MCF 10A (cell line): ENCODE measurements around the gene TCP11. TPM values are rescaled to one million over a fixed set of nuclear protein-coding genes. Genes with fewer than 3 reads are reported as not detected.

Experiments
- BruUV-seq: library from RNA; stranded (reverse); fragments of 400-500 nt; replicated peaks from 2 replicates; lab custom pipeline; 2021; lab: Mats Ljungman, UMichigan
- CTCF ChIA-PET: fragments of 300-600 bp; sonication (Branson Sonifier 250); formaldehyde crosslinking; extraction: SDS; loops from one replicate; lab custom pipeline; 2021; ENCODE audit warnings: antibody characterized with exemption, inconsistent platforms; lab: Yijun Ruan, JAX
- POLR2A ChIA-PET: fragments of 300-600, 350-650 bp; sonication (Branson Sonifier 250); formaldehyde crosslinking; extraction: SDS; loops from one replicate; lab custom pipeline; 2020; ENCODE audit warnings: antibody characterized with exemption, inconsistent platforms; lab: Yijun Ruan, JAX
- DNase-seq: peaks from one replicate; pipeline ENCODE4 v3.0.0-alpha.2; 2018; ENCODE audit not compliant: unreplicated experiment
- H3K27ac Mint-ChIP-seq: one replicate; pipeline ENCODE4 v1.8.0; 2022; ENCODE audit warnings: mild to moderate bottlenecking, low read depth, mixed read lengths; ENCODE audit not compliant: unreplicated experiment
- H3K27me3 Mint-ChIP-seq: one replicate; pipeline ENCODE4 v1.8.0; 2022; ENCODE audit warnings: mixed read lengths; ENCODE audit not compliant: insufficient read depth, unreplicated experiment
- H3K36me3 Mint-ChIP-seq: one replicate; pipeline ENCODE4 v1.8.0; 2022; ENCODE audit warnings: mild to moderate bottlenecking, moderate library complexity, mixed read lengths; ENCODE audit not compliant: insufficient read depth, unreplicated experiment
- H3K4me1 Mint-ChIP-seq: one replicate; pipeline ENCODE4 v1.8.0; 2022; ENCODE audit warnings: mixed read lengths; ENCODE audit not compliant: insufficient read depth, unreplicated experiment
- H3K4me3 Mint-ChIP-seq: one replicate; pipeline ENCODE4 v1.8.0; 2022; ENCODE audit warnings: mild to moderate bottlenecking, moderate library complexity, mixed read lengths; ENCODE audit not compliant: unreplicated experiment
- H3K9me3 Mint-ChIP-seq: one replicate; pipeline ENCODE4 v1.8.0; 2022; ENCODE audit warnings: mixed read lengths; ENCODE audit not compliant: unreplicated experiment
- CTCF ChIP-seq: fragments of 200-600 bp; IDR thresholded peaks from one replicate; pipeline ENCODE4 v1.8.0; 2022; ENCODE audit warnings: antibody characterized with exemption, mild to moderate bottlenecking; ENCODE audit not compliant: unreplicated experiment
- intact Hi-C: fragments of 100-400 bp; cut with micrococcal nuclease; formaldehyde crosslinking; loops from 2 replicates; pipeline ENCODE4 v1.14.1; 2022
- total RNA-seq: library from RNA; stranded (reverse); gene quantifications from 2 replicates; pipeline ENCODE4 v1.2.3, GENCODE V29; 2022

TCP11 gene
- total RNA-seq, 1 experiment from 2014 or later, result not detected

DNA sequence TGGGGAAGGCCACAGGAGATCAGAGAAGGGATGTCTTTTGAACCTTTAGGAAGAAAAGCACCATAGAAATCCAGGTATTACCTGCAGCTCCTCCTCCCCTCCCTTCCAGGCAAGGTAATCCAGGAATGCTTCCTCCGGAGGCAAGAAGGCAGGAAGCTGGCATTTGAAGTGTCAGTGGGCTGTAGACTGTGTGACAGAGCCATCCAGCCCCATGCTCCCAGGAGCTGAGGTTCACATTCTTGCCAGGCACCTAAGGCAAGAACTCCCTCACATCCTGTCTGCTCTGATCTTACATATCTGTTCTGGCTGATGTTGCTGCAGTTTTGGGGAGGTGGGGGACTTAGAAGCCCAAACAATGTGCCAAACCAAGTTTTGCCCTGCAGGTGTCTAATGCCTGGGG is 44.8 kb upstream of the TCP11 start:
- H3K9me3 Mint-ChIP-seq, result no peaks in the 10 kb centered on the region
- ChIA-PET CTCF (interaction anchor here (0.7 to 2.7 kb wide), 3 partner anchors 20 to 56 kb away, joined by 3 to 12 read pairs (median 5); no protein-coding TSS in a partner anchor), POLR2A (interaction anchor here (1.0 to 1.5 kb wide), 3 partner anchors 12 to 73 kb away, joined by 4 read pairs; no protein-coding TSS in a partner anchor)
- no peak for TF ChIP-seq CTCF
- no peak for DNase-seq
- H3K4me3 Mint-ChIP-seq, result no peak overlapping the region
- H3K27ac Mint-ChIP-seq, result no peak overlapping the region
- BruUV-seq, result no TSS peak
- intact Hi-C loops, result no loop called here
- H3K36me3 Mint-ChIP-seq, result no peaks in the 10 kb centered on the region
- peaks cover 38% of the 10 kb centered on the region for H3K4me1 Mint-ChIP-seq
- no peaks in the 10 kb centered on the region for H3K27me3 Mint-ChIP-seq

DNA sequence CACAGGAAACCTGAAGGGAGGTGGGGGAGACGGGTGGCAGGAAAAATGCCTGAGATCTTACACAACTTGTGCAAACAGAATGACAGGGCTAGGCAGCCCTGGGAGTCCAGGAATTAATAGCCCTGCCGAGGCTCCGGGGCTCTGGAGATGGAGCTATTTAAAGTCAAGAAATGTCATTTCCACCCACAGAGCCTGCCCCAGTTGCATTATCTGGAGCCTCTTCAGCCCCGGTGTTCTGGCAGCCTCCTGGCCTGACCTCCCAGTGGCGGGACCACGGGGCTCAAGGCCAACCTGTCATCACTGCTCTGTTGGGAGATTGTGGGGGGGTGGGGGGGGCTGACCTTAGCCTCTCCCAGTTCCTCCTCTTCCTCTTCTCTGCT is 44.2 kb upstream of the TCP11 start:
- ChIA-PET CTCF (interaction anchor here (0.6 to 1.4 kb wide), 3 partner anchors 20 to 401 kb away, joined by 3 to 5 read pairs (median 3); no protein-coding TSS in a partner anchor), POLR2A (interaction anchor here (1.0 to 1.4 kb wide), 2 partner anchors 15 to 74 kb away, joined by 4 read pairs; no protein-coding TSS in a partner anchor)
- DNase-seq, result peak; percentile 71
- Mint-ChIP-seq H3K4me3 (no peak overlapping the region), H3K4me1 (peaks cover 45% of the 10 kb centered on the region), H3K27ac (peak overlapping the region; percentile 17), H3K9me3 (no peaks in the 10 kb centered on the region), H3K36me3 (no peaks in the 10 kb centered on the region), H3K27me3 (no peaks in the 10 kb centered on the region)
- TF ChIP-seq CTCF, result no peak
- intact Hi-C loops, result no loop called here
- BruUV-seq, result no TSS peak

GRCh38 chr6:35184580-35185301 is 43.6 kb upstream of the TCP11 start:
- ChIA-PET CTCF (interaction anchor here (0.6 to 1.7 kb wide), 3 partner anchors 21 to 401 kb away, joined by 3 to 5 read pairs (median 4); no protein-coding TSS in a partner anchor), POLR2A (interaction anchor here (0.6 to 1.4 kb wide), 3 partner anchors 15 to 144 kb away, joined by 3 to 4 read pairs (median 4); no protein-coding TSS in a partner anchor)
- Mint-ChIP-seq H3K27ac (peak overlapping the region; percentile 17), H3K4me1 (peaks cover 47% of the 10 kb centered on the region), H3K9me3 (no peaks in the 10 kb centered on the region), H3K27me3 (no peaks in the 10 kb centered on the region), H3K36me3 (no peaks in the 10 kb centered on the region), H3K4me3 (no peak overlapping the region)
- TF ChIP-seq CTCF, result no peak
- BruUV-seq, result no TSS peak
- no peak for DNase-seq
- intact Hi-C loops, result no loop called here

DNA sequence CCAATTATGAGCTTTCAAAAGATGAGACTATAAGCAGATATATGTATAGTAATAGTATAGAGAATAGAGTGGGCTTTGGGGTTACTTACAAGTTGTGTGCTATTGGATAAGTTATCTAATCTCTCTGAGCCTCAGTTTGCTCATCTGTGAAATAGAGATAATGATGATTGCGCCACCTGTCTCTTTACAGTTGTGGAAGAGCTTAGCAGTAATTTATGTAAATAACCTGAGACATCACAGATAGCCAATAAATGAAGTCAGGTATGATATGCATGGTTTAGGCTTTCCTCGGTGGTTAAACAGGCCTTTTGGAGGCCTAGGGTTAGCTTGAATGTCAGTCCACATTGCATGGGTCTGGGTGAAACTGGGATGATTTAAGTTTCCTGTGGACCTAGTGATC is 42.8 kb upstream of the TCP11 start:
- Mint-ChIP-seq H3K27ac (peak overlapping the region; percentile 17), H3K4me1 (peaks cover 47% of the 10 kb centered on the region), H3K9me3 (no peaks in the 10 kb centered on the region), H3K36me3 (no peaks in the 10 kb centered on the region), H3K27me3 (no peaks in the 10 kb centered on the region), H3K4me3 (no peak overlapping the region)
- BruUV-seq, result no TSS peak
- ChIA-PET POLR2A (no interaction called here), CTCF (interaction anchor here (0.6 to 1.7 kb wide), 3 partner anchors 11 to 57 kb away, joined by 3 to 4 read pairs (median 3); no protein-coding TSS in a partner anchor)
- TF ChIP-seq CTCF, result no peak
- intact Hi-C loops, result no loop called here
- DNase-seq, result no peak
